ENCODE results near the gene RHOBTB1.

RHOBTB1 gene

GRCh38 chr10:60910543-60910942 lies 33.4 kb downstream of the RHOBTB1 start:
- TF ChIP-seq POLR2AphosphoS5 (IDR thresholded peaks at IDR 0.05; ENCODE audit: low read depth, low read length) (no peak), REST (IDR thresholded peaks at IDR 0.05; ENCODE audit: insufficient read depth in 1 of 2, low read depth in 2 of 2, low read length in 2 of 2) (no peak), SIN3A (IDR thresholded peaks at IDR 0.05; ENCODE audit: borderline replicate concordance, insufficient read depth, low read length) (no peak), FOXP2 (optimal IDR thresholded peaks at IDR 0.05; ENCODE audit: borderline replicate concordance, extremely low read depth, extremely low read length, insufficient read depth) (no peak), TAF1 (IDR thresholded peaks at IDR 0.05; ENCODE audit: borderline replicate concordance, insufficient read depth, low read length) (no peak)

GRCh38 chr10:60908896-60909295 lies 35.1 kb downstream of the RHOBTB1 start:
- TF ChIP-seq SIN3A (IDR thresholded peaks at IDR 0.05; ENCODE audit: borderline replicate concordance, insufficient read depth, low read length) (no peak), TAF1 (IDR thresholded peaks at IDR 0.05; ENCODE audit: borderline replicate concordance, insufficient read depth, low read length) (no peak), FOXP2 (optimal IDR thresholded peaks at IDR 0.05; ENCODE audit: borderline replicate concordance, extremely low read depth, extremely low read length, insufficient read depth) (no peak), POLR2AphosphoS5 (IDR thresholded peaks at IDR 0.05; ENCODE audit: low read depth, low read length) (no peak), REST (IDR thresholded peaks at IDR 0.05; ENCODE audit: insufficient read depth in 1 of 2, low read depth in 2 of 2, low read length in 2 of 2) (no peak)

- no peak for TF ChIP-seq FOXP2 (optimal IDR thresholded peaks at IDR 0.05; ENCODE audit: borderline replicate concordance, extremely low read depth, extremely low read length, insufficient read depth)
- TF ChIP-seq TAF1 (IDR thresholded peaks at IDR 0.05; ENCODE audit: borderline replicate concordance, insufficient read depth, low read length), result no peak
- TF ChIP-seq REST (IDR thresholded peaks at IDR 0.05; ENCODE audit: insufficient read depth in 1 of 2, low read depth in 2 of 2, low read length in 2 of 2), result no peak
- TF ChIP-seq SIN3A (IDR thresholded peaks at IDR 0.05; ENCODE audit: borderline replicate concordance, insufficient read depth, low read length), result no peak
- no peak for TF ChIP-seq POLR2AphosphoS5 (IDR thresholded peaks at IDR 0.05; ENCODE audit: low read depth, low read length)
These were observed 36.0 kb downstream of the RHOBTB1 start for GRCh38 chr10:60908031-60908430.

GRCh38 chr10:60907236-60907635 lies 36.7 kb downstream of the RHOBTB1 start:
- no peak for TF ChIP-seq REST (IDR thresholded peaks at IDR 0.05; ENCODE audit: insufficient read depth in 1 of 2, low read depth in 2 of 2, low read length in 2 of 2)
- TF ChIP-seq SIN3A (IDR thresholded peaks at IDR 0.05; ENCODE audit: borderline replicate concordance, insufficient read depth, low read length), result no peak
- TF ChIP-seq FOXP2 (optimal IDR thresholded peaks at IDR 0.05; ENCODE audit: borderline replicate concordance, extremely low read depth, extremely low read length, insufficient read depth), result no peak
- TF ChIP-seq TAF1 (IDR thresholded peaks at IDR 0.05; ENCODE audit: borderline replicate concordance, insufficient read depth, low read length), result no peak
- no peak for TF ChIP-seq POLR2AphosphoS5 (IDR thresholded peaks at IDR 0.05; ENCODE audit: low read depth, low read length)

- TF ChIP-seq POLR2AphosphoS5 (IDR thresholded peaks at IDR 0.05; ENCODE audit: low read depth, low read length) (no peak), TAF1 (IDR thresholded peaks at IDR 0.05; ENCODE audit: borderline replicate concordance, insufficient read depth, low read length) (no peak), FOXP2 (optimal IDR thresholded peaks at IDR 0.05; ENCODE audit: borderline replicate concordance, extremely low read depth, extremely low read length, insufficient read depth) (no peak), REST (IDR thresholded peaks at IDR 0.05; ENCODE audit: insufficient read depth in 1 of 2, low read depth in 2 of 2, low read length in 2 of 2) (no peak), SIN3A (IDR thresholded peaks at IDR 0.05; ENCODE audit: borderline replicate concordance, insufficient read depth, low read length) (no peak)
These were observed 37.6 kb downstream of the RHOBTB1 start for GRCh38 chr10:60906411-60906810.
